ENCODE measurements around the gene REG1A.

REG1A gene

GRCh38 chr2:79120194-79120713 is at the start of gene REG1A:
REG1A (plus strand) TSS chr2:79120488; CDS start chr2:79120862, 374 bp downstream.
- no peak for DNase-seq

GRCh38 chr2:79071078-79071477 is 49.2 kb upstream of the REG1A start:
- DNase-seq, result no peak

- DNase-seq, result no peak
These were observed 37.3 kb upstream of the REG1A start for GRCh38 chr2:79082987-79083386.

DNA sequence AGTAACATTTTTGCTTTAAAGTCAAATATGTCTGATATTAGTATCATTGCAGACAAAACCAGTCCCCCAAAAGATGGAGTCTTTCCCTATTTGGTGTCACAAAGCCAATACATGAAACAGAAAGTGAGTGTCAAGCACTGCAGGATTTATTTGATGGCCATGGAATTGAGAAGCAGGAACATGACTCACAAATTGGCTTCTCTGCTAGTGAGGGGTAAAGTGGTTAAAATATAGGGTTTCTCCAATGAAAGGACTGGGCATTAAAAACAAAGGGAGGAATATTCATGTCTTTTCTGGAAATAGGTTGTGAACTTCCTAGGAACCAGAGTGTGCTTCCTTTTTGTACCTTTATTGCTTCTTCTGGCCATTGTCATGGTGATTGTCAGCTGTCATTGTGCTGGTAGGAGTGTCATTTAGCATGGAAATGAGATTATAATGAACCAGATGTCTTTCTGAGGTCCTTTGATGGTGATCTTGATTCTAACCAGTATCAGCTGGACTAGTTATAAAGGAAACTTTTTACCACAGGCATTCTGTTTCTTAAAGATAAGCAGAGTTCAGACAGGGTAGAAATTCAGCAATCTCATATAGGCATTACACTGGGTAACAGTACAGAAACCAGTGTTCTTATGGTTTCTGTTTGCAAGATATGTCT is 36.6 kb upstream of the REG1A start:
- DNase-seq, result no peak

- DNase-seq, result no peak
These were observed 35.7 kb upstream of the REG1A start for GRCh38 chr2:79084495-79085135.

GRCh38 chr2:79085382-79085781 is 34.9 kb upstream of the REG1A start:
- DNase-seq, result no peak

GRCh38 chr2:79086255-79086654 is 34.0 kb upstream of the REG1A start:
- DNase-seq, result no peak

DNA sequence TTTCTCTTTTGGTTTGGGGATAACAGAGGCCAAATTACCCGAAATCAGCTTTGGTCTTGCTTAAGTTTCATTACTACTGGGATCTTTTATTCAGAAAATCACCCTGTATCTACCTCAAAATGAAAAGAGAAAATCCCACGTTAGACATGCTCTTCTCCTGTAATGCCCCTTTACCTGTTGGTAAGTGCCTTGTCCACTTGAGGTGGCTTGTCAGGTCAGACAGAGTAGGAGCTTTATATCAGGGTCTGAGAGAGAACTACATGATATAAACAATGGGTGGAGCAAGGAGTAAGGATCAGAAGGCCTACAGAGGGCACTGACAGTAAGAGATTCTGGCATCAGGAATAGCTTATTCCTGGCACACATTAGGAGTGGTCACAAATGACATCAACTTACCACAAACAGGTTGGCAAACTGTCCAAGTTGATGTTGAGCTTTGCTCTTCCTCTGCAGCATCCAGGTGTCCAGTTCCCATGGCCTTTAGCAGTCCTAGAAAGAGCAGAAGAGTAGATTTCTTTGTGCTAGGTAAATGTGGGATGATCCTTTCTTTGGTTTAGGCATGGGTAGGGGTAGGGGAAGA is 32.4 kb upstream of the REG1A start, which contains the start of gene REG1B:
Gene REG1B, minus strand, starts transcription at position 209 of the 580 bp plus-strand sequence. CDS start 381 bp downstream, outside the sequence.
- DNase-seq, result no peak

- no peak for DNase-seq
These were observed 29.6 kb upstream of the REG1A start for GRCh38 chr2:79090693-79091092.

DNA sequence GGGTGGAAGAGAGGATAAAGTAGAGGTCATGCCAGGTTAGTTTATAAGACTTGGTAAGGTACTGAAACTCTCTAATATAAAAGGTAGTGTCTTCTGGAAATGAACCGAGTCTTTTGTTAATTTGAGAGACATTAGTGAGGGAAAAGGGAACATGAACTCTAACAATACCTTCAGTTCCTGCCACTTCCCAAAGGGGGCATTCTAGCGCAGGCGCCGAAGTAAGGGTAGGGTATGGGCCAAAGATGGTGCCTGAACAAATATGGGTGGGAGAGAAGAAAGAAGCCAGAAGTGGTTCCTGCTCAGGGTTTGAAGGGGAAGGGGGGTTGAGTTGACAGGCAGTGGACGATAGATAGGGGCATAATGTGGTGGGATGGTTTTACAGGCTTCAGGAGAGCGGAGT is 22.4 kb upstream of the REG1A start:
- DNase-seq, result no peak

GRCh38 chr2:79099140-79099686 is 21.1 kb upstream of the REG1A start:
- DNase-seq, result no peak

DNA sequence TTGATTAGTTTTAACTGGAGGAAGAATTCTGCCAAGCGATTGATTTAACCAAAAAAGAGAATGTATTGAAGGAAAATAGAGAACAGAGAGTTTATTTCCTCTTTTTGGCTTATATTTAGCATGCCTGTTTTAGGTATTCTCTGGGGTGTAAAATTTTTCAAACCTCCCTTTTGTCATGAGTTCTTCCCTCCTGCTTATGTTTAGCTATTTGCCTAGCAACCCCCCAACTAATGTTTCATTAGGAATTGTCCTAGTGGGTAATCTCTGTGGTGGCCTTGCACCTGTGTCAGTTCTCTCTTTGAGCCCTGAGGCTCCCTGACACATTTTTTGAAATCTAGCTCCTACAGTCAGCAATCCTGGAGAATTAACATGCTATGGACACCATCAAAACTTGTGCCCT is 20.0 kb upstream of the REG1A start:
- DNase-seq, result no peak

- DNase-seq, result no peak
These were observed 19.3 kb upstream of the REG1A start for GRCh38 chr2:79101024-79101423.

DNA sequence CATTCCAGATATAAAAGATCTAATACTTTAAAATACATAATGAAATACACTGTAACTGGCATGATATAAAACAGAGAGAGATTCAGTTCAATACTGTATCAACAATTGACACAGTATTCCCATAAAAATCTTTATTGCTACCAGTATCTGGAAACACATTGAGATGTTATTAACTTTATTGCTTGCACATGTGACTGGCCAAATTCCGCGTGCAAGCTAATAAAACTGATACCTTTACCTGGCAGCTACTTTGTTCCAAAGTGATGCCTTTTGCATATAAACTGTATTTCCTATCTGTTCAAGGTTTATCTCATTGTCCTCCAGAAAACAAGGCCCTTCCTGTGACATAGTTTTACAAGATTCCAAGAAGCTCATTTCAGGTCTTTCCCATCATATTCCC is 17.1 kb upstream of the REG1A start:
- DNase-seq, result no peak

DNA sequence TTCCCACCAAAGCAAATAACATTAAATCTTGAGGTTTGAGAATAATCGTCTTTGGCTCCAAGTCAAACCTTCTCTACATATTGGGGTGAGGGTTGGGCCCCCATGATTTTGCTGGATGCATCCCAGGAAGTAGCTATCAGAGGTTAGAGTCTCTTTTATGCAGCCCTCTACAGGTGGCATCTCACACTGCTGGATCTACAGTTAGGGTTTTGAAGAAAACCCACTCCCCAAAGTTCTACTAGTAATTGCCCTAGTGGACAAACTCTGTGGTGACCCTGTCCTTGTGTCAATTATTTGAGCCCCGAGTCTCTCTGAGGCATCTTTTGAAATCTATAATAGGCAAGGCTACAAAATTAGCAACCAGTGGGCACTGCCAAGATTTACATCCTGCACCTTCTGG is 15.0 kb upstream of the REG1A start:
- DNase-seq, result no peak

DNA sequence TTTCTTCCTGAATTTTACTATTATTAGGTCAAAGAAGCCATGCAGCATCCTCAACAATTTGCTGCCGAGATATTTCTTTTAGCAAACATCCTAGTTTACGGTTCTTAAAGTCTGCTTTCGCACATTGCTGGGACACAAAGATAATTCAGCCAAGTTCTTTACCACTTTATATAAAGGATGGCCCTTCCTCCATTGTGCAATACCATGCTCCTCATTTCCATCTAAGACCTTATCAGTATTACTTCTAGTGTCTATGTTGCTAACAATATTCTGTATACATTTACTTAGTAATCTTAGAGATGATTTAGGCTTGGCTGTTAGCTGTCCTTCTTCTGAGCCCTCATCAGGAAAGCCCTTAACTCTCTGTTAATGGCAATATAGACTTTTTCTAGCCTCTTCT is 8.0 kb upstream of the REG1A start:
- no peak for DNase-seq

DNA sequence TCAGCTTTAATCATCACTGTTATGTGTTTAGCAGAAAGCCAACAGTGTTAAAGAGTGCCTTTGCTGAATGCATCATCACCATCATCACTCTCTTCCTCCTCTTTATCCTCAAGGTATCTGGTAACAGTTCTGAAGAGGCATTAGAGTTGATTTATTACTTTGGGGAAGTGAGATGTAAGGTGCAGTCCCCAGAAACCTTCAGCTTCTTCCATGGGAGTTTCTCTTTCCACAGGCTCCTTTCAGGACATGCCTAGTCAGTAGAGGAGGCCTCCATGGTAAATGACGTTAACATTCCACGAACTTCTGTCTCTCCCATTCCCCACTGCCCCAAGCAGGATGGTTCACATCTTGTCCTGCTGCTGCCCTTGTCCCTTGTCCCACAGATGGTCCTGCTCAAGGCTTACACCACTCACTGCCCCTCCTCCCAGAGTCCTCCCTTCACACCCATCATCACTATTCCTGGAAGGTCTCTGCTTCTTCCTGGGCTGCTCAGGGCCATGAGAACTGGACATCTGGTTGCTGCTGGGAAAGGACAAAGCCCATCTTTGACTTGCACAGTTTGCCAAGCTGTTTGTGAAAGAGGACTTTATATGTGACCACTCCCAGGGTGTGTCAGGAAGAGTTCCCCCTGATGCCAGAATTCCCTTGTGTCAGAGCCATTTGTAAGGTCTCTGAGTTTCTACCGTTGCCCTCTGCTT is 5.3 kb upstream of the REG1A start:
- DNase-seq, result no peak

GRCh38 chr2:79116997-79117928 is 3.0 kb upstream of the REG1A start:
- no peak for DNase-seq

DNA sequence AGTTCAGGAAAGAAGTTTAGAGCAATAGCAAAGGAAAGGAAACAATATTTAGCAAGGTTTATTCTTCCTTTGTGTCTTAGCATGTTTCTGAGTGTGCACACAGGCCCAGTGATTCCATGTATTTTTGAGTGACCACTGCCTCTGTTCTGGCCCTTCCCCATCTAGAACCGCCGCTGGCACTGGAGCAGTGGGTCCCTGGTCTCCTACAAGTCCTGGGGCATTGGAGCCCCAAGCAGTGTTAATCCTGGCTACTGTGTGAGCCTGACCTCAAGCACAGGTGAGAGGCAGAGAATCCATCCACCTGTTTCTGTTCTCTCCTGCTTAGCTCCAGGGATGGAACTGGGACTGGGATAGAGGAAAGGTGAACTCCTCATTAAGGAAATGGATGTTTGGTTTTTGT is 2.4 kb downstream of the REG1A start:
- no peak for DNase-seq

DNA sequence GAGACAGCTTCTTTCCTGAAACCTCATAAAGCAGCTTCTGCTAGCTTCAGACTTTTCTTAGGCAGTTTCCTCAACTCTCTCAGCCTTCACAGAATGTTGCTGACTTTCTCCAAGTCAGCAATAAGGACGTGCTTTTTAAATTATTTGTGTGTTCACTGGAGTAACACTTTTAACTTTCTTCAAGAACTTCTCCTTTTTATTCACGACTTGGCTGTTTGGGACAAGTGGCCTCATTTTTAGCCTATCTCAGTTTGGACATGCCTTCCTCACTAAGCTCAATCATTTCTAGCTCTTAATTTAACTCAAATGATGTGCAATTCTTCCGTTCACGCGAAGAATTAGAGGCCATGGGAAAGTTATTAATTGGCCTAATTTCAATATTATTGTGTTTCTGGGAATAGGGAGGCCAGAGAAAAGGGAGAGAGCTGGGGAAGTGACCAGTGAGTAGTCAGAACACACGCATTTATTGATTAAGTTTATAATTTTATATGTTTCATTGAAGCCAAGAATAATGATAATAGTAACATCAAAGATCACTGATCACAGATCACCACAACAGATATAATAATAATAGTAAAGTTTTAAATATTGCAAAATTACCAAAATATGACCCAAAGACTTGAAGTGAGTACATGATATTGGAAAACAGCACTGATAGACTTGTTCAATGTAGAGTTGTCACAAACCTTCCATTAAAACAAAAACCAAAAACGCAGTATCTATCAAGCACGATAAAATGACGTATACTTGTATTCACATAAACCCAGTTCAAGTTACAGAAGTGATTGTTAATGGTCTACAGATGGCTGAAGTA is 4.8 kb downstream of the REG1A start:
- no peak for DNase-seq

DNA sequence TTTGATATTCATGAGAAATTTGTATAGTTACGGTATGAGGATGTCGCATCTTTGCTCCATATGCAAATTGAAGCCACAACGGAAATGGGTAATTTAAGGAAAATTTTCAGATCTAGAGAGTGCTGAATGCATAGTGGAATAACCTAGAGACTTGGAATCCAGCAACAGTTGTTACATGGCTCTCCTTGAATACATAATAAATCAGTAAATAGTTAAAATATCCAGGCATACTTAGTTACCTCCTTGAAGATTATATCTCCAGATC is 5.4 kb downstream of the REG1A start:
- no peak for DNase-seq

- no peak for DNase-seq
These were observed 8.1 kb downstream of the REG1A start for GRCh38 chr2:79128406-79128805.
